HG03025 (cell line): ENCODE results near the gene SEC23A.
"Not testable (repeated sequence)": the region's sequence is repeated elsewhere in the genome, so short reads cannot be mapped to it uniquely, and the experiment has no call there.

Experiments
- ATAC-seq: cut with Tn5 transposase; IDR thresholded peaks from one replicate; pipeline ENCODE4 v1.9.1; 2021; ENCODE audit warnings: mild to moderate bottlenecking, moderate library complexity; ENCODE audit not compliant: unreplicated experiment, low FRiP score

The SEC23A gene

DNA sequence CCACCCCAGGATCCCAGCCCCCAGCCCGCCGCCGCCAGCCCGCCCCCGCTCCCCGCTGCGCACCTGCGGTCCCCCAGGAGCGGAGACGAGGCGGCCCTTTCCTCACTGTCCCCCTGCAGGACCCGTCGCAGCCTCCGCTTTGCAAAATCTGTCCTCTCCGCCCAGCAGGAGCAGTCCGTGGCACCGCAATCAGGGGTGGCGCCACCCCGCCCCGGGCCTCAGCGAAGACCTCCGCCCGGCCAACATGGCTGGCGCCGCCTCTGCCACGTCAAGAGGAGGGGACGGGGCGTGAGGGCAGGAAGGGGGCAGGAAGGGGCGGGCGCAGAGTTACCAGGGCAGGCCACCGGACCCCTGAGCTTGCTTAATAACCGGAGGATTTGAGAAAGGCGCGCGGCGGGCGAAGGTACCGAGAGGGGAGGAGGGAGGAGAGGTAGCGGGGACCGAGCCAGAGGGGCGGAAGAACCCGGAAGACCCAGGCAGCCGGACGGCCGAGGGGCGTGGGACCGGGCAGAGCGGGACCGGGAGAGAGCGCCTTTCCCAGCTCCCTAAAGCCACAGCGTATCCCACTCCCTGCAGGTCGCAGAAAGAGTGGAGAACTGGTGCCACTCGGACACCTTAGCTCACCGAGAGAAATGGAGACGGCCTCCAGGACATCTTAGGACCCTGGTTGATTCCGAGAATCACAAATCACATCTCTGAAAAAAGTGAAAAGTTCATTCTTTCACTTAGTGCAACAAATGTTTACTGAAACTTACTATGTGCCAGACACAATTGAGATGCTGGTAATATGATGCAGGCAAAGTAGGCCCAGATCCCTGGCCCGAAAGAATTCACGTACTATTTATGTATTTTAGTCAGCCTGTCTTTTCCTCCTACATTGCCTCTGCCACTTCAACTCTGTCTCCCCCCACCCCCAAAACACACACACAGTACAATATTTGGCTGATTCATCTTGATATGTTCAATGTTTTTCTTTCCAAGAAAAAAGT, at the start of gene SEC23A:
TSS of gene SEC23A (minus strand) at position 267 of the 989 bp plus-strand sequence. CDS start 7,117 bp downstream, outside the sequence.
- peak; percentile 88 for ATAC-seq

DNA sequence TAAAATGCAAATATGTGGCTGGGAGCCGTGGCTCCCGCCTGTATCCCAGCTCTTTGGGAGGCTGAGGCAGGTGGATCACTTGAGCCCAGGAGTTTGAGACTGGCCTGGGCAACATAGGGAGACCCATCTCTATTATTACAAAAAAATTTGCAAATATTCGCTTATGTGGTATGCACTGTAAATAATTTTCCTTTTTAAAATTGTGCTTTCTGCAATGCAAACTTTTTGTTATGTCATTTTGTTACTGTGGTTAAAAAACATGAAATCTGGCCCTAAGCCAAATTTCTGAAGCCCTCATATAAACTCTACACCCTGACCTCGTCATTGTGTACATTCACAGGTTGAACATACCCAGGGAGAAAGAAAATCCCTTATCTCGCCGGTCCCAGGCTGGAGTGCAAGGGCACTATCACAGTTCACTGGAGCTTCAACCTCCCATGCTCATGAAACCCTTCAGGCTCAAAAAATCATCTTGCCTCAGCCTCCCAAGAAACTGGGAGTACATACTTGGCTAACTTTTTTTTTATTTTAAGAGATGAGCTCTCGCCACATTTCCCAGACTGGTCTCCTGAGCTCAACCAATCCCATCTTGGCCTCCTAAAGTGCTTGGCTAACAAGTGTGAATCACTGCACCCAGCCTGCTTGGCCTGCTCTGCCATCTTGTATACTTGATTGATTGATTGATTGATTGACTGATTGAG, 42.4 kb upstream of the SEC23A start:
- ATAC-seq = no peak

DNA sequence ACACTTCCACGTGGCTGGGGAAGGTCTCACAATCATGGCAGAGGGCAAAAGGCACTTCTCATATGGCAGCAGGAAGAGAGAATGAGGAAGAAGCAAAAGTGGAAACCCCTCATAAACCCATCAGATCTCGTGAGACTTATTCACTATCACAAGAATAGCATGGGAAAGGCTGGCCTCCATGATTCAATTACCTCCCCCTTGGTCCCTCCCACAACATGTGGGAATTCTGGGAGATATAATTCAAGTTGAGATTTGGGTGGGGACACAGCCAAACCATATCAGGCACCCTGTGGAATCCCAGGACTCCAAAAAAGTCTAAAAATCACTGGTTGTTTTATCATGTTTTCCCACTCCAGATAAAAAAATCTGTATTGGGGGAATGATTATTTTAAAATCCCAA, 40.2 kb upstream of the SEC23A start:
- ATAC-seq = not testable (repeated sequence)

DNA sequence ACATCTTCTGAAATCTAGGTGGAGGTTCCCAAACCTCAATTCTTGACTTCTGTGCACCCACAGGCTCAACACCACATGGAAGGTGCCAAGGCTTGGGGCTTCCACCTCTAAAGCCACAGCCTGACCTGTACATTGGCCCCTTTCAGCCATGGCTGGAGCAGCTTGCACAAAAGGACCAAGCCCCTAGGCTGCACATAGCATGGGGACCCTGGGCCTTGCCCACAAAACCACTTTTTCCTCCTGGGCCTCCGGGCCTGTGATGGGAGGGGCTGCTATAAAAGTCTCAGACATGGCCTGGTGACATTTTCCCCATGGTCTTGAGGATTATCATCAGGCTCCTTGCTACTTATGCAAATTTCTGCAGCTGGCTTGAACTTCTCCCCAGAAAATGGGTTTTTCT, 38.6 kb upstream of the SEC23A start:
- not testable (repeated sequence) for ATAC-seq

DNA sequence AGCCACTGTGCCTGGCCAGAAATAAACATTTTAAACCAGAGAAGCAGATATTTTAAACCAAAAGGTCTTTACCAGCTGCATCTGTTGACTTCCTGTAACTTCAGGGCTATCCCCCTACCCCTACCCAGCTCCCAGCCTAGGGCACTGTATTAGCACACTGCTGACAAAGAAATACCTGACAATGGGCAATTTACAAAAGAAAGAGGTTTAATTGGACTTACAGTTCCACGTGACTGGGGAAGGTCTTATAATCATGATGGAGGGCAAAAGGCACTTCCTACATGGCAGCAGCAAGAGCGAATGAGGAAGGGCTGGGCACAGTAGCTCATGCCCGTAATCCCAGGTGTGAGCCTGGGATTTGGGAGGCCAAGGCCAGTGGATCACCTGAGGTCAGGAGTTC, 37.1 kb upstream of the SEC23A start:
- ATAC-seq = no peak

DNA sequence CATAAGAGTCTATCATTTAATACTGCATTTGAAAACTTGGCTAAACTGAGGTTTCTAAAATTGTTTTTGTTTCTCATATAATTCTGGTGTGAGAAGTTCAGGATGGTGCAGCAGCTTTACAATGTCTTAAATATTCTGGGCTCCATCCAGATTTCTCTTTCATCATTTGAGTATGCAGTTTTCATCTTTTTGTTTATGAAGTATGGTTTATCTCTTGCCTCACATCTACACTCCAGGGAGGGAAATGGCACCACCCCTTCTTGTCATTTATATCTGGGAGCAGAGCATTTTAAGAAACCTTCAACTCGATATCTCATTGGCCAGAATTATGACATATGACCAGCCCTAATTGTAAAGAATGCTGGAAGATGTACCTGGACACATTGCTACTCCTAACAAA, 35.4 kb upstream of the SEC23A start:
- no peak for ATAC-seq

DNA sequence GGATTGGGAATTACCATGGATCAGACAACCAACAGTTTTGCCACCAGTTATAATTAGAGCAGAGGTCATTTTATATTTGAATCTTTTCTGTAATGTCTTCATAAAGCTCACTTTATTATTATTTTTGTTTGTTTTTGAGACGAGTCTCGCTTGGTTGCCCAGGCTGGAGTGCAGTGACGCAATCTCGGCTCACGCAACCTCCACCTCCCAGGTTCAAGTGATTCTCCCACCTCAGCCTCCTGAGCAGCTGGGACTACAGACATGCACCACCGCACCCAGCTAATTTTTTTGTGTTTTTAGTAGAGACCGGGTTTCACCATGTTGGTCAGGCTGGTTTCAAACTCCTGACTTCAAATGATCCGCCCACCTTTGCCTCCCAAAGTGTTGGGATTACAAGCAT, 34.8 kb upstream of the SEC23A start:
- ATAC-seq = not testable (repeated sequence)

DNA sequence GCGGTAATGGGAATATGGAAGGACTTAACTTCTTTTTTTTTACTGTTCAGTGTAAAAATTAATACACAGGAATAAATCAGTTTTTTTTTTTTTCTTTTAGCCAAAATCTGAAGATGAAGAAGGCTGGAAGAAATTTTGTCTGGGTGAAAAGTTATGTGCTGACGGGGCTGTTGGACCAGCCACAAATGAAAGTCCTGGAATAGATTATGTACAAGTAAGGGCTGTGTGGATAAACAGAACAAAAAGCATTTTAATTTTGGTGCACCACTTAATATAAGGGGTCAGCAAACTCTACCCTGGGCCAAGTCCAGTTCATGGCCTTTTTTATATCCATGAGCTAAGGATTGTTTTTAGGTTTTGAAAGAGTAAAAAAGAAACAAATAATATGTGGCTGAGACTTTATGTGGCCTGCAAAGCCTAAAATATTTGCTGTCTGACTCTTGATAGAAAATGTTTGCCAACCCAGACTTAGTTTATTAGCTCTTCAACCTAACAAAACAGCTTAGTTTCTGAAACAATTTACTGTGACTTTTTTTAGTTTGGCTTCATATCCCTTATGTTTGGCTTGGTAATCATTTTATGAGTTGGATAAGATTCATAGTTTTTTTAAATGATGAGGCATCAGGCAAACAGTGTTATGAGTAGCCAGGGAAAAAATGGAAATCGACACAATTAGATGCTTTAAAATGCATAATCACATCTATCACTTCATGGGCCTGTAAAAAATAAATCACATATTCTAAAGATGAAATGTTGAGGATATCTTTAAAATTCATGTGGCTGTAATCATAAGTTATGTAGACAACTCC, 19.5 kb upstream of the SEC23A start:
- ATAC-seq = no peak

DNA sequence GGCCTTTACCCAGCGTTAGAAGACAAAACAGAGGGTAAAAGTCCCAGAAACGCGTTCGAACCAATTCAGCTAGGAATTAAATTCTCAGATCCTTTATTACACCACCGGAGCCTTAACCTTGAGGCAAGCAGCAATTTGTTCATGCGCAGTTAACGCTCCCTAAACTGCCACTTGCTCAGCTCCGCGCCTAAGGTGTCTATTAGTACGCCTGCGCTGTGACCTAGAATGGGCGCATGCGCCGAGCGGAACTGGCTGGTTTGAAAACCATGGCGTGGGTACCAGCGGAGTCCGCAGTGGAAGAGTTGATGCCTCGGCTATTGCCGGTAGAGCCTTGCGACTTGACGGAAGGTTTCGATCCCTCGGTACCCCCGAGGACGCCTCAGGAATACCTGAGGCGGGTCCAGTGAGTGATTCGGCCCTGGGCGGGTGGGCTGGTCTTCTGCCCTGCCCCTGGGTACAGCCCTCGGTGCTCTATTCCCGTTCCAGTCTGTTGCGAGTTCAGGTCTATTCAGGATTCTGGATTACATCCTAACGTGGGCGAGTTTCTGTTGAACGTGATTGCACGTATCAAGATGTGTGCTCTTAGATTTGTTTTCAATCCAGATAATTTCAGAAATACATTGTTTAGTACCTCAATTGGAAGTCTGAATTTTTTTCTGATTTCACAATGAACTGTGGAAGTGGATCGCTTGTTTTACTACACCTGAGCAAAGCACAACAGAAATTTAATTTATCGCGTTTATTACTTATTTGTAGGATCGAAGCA, 11.2 kb upstream of the SEC23A start, which contains the start of gene GEMIN2:
TSS of gene GEMIN2 (plus strand) at position 251 of the 766 bp plus-strand sequence. CDS start at position 267, 16 bp downstream.
- peak; percentile 77 for ATAC-seq

DNA sequence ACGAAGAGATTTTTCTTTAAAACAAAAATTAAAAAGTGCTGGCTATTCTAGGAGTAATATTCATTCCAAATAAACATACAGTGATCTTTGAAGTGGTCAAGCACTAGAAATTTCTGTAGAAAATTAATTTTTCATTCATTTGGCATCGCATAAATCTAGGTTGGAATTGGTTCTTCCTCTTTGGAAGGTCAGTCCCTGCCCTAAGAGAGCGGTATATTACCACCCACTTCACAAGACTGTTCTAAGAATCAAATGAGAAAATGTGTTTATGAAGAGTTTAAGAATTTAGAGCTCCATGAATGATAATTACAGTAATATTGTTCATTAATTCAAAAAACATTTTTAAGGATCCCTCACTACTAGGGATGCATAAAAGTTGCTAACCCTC, 10.6 kb upstream of the SEC23A start:
- ATAC-seq = no peak

DNA sequence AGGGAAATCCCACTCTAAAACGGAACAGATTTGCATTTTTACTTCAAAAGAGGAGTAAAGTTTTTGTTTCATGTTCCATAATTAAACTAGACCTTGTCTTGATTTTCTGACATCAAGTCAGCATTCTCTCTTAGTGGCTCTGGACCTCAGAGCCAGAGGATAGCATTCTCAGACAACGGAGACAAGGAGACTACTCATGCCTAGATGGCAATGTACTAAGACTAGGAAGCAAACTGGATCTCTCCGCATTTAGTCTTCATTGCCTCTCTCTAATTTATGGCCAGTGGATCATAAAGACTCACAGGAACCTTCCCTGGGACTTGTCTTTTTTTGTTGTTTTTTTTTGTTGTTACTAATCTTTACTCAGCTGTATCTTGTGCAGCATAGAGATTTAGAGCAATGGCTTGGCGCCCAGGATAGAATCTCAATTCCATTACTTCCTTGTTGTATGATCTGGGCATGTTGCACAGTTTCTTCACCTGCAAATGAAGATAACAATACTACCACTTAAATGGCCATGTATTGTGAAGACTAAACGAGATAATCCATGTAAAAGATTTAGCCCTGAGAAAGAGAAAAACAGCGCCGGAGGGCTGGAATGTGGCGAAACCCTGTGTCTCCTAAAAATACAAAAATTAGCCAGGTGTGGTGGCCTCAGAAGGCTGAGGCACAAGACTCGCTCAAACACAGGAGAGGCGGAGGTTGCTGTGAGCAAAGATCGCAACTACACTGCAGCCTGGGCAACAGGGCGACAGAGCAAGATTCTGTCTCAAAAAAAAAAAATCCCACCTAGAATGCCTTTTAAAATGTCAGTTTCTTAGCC, 7.1 kb upstream of the SEC23A start:
- ATAC-seq = peak; percentile 33

DNA sequence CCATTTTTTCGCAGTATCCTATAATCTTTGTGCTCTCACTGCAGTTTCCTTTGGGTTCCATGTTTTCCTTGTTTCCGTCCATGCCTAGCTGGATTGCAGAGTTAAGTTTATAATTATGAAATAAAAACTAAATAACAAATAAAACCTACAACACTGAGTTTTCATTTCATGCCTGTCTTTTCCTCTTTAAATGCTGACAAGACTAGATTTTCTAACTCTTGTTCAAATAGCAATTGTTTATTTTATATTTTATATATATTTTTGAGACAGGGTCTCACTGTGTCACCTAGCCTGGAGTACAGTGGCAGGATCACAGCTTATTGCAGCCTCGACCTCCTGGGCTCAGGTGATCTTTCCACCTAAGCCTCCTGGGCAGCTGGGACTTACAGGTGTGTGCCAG, 5.8 kb upstream of the SEC23A start:
- ATAC-seq = no peak

DNA sequence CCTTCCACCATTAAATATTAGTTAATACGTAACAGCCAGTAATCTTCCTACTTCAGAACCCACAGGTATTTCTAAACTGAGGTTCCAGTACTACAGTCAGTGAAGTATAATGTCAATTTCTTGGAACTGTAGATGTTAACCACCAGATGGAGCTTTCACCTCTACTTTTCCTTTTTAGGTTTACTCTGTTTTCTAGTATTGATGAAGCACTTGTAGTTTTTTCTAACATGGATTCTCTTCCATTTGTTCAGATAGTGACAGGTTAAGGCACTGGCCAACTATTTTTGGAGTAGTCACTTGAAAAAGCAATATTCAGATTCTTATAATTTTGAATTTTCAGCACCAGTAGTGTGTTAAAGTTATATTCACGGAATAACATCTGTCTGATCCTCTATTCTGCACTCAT, 4.6 kb upstream of the SEC23A start:
- no peak for ATAC-seq

DNA sequence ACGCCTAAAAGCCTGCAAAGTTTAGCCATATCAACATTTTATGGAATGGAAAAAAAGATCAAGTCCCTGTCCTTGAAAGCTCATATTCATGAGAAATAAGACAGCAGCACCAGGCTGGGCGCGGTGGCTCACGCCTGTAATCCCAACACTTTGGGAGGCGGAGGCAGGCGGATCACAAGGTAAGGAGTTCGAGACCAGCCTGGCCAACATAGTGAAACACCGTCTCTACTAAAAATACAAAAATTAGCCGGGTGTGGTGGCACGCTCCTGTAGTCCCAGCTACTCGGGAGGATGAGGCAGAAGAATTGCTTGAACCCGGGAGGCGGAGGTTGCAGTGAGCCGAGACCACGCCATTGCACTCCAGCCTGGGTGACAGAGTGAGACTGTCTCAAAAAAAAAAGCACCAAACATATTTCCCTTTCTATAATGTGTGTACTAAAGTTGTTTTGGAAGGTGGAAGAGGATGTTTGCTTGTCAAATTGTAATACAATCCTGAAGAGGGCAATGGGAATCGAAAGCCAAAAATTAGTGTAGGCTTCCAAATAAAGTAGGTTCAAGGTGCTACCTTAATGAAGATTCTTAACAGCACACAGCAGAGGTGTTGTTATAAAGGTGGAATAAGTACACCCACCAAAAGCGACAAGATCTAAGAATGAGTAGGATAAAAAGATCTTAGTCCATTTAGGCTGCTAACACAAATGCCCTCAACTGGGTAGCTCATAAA, 1.2 kb upstream of the SEC23A start:
- ATAC-seq = not testable (repeated sequence)

DNA sequence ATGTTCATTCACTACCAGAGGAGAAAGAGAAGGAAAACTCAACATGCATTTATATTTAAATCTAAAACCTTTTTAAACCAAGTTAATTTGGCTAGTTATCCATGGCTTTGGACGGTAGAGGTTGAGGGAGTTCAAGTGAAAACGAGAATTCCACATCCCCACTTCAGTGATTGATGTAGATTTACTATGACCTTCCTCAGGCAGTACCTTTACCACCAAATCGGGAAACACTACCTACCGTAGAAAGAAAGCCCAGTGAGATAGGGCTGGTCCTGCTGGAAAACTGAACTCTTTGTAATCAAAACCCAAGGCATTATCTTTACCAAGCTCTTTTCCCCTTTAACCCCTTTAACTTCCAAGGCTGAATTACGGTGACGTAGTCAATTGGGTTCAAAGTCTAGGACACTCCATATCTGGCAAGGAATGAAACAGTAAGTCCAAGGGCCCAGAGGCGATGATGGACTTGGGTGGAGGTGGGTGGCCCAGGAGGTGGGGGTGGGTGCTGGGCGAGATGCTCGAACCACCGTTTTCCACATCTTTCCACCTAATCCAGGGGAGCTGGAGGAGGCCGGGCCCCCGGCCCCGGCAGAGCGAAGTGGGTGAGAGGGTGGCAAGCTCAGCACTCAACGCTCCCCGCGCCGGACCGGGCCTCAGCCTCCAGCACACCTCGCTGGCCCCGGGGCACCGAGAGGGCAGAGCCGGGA, 618 bp downstream of the SEC23A start:
- peak; percentile 13 for ATAC-seq

DNA sequence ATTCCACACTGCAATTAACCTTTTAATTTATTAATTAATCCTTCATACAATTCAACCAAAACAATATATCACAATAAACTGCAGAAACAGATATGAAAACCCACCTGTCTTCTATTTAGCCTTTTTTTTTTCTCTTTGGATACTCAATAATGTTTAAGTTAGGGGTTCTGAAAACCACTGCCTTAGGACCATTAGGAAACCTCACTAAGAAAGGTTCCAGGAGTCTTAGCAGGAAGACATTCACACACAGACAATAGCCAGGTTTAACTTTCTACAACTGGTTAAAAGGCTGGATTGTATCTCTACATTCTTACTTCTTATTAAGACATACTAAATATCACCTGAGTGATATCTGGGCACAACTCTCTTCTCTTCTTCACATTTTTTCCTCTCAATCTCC, 3.3 kb downstream of the SEC23A start:
- ATAC-seq = no peak

DNA sequence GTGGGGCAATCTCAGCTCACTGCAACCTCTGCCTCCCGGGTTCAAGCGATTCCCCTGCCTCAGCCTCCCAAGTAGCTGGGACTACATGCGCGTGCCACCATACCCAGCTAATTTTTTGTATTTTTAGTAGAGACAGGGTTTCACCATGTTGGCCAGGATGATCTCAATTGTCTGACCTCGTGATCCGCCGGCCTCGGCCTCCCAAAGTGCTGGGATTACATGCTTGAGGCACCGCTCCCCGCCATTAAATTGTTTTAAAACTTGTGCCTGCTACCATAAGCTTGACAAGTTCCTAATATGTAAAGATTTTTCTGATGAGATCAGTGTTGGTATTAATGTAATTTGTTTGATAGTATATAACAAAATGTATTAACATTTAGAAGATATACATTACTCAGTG, 3.8 kb downstream of the SEC23A start:
- not testable (repeated sequence) for ATAC-seq

DNA sequence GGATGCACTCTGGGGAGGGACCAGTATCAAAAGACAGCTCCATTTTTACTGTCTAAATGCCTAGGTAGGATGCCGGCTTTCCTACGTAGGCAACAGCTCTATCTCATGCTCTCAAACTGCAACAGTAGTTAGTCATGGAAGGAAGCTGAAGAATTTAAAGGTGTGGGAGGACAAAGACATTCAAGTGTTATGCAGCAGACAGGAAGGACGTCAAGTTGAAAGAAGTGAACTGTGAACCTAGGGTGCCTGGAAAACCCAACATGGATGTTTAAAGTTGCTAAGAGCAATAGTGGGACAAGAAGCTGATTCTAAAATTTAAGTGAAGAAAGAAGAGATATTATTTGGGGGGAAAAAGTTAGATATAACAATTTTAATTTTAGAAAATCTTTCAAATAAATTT, 5.9 kb downstream of the SEC23A start:
- no peak for ATAC-seq
